ENCODE results near the gene KIF1A.

Gene KIF1A

DNA sequence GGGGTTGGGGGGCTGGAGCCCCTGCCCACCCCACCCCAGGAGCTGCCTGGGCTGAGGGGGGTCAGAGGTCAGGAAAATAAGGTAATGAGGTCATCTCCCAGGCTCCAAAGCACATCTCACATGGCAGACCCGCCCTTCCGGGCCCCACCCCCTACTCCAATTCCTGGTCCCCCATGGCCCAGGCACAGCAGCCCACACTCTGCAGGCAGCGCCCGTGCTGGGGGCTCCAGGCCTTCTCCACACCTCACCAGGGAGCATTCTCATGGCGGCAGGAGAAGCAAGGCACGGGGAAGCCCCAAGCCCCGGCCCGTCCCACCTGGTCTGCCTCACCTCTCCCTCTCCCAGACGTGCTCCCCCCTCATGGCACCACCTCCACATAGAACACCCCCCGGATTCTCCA lies 84.5 kb downstream of the KIF1A start:
- no peak for DNase-seq (ENCODE audit: low read depth)

DNA sequence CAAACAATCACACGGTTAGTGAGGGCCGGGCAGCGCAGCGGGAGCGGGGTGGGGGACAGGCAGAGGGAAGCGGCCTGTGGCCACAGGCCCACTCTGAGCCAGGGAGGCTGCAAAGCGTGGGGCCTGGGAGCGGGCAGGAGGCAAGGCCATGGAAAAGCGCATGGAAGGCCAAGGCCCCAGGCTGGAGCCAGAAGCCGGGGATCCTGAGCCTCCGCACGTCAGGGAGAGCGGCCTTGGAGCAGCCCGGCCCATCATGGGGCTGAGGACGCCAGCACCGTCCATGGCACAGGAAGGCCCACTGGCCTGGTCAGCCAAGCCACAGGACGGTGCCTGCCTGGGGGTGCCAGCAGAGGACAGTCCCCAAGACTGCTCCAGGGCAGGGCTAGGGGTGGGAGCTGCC lies 85.3 kb downstream of the KIF1A start:
- DNase-seq (ENCODE audit: low read depth) = no peak

DNA sequence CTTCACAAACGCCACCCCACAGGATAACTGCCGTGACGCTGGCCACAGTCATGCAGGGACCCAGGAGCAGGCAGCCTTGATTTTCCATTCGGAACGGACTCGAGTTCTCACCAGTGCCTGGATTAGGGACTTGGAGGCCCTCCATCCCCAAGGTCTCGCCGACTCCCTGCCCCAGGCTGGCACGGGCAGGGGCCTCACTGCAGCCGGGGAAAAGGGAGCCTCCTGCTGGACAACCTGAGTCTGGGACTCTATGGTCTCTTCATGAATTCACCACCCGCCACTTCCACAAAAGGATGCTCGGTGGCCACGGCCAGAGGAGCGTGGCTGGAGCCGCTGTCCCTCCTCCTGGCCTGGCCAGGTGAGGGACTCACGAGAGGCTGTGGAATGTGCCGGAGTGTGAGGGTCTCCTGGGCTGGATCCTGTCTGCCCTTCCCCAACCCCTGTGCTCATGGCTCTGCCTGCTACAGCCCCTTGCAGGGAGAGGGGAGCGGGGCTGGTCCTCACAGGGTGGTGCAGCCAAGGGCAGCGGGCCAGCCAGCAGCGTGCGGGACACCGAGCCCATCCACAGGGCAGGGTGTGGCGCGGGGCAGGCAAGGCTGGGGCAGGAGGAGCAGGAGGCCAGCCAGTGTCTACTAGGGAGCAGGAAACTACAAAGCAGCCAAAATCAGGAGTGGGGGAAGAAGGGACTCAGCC lies 86.1 kb downstream of the KIF1A start:
- no peak for DNase-seq (ENCODE audit: low read depth)

DNA sequence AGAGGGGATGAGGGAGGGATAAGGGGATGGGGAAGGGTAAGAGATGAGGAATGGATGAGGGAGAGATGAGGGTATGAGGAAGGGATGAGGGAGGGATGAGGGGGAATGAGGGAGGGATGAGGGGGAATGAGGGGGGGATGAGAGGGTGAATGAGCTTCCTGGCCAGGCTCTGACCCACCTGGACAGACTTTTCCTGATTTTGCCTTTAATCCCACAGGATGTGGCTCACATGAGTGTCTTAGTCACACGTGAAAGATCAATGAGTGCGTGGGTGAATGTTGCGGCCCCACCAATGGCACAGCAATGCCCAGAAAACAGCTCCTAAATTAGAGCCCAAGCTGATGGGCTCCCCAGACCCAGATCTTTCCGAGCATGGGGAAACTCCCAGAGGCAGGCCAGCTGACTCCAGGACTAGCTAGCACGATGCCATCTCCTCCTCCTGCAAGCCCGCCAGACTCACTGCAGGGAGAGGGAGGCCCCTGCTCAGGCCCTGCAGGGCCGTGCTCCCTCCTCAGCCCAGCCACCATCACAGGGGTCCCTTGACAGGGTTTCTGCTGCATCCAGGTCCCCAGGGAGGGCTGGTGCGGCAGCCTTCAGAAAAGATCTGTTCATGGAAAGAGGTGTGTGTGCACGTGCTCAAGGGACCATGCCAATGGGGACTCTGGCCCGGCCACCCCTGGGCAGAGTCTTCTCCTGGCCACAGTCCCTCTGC lies 87.0 kb downstream of the KIF1A start:
- DNase-seq (ENCODE audit: low read depth) = no peak

DNA sequence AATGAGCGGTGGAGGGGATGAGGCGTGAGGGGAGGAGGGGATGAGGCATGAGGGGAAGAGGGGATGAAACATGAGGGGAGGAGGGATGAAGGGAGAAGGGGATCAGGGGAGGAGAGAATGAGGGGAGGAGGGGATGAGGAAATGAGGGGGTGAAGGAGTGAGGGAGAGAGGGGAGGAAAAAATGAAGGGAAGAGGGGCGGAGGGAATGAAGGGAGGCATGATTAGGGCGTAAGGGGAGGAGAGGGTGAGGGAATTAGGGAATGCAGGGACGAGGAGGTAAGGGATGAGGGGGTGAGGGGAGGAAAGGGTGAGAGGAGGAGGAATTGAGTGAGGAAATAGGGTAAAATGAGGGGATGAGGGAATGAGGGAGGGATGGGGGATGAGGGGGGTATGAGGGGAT lies 87.8 kb downstream of the KIF1A start:
- no peak for DNase-seq (ENCODE audit: low read depth)

DNA sequence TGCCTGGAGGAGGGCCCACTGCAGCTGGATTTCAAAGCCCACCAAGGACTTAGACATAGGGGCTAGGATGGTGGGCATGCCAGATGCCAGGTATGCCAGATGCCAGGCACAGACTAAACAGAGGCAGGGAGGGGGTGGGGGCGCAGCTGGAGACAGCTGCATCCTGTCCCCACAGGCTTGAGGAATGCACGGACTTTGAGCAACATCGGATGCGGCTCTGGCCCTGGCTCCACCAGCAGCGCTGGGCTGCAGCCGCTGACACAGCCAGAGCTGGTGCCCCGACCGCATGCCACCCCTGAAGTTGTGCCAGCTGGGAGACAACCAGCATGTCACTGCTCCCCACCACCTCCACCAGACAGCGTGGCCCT lies 88.9 kb downstream of the KIF1A start:
- no peak for DNase-seq (ENCODE audit: low read depth)

DNA sequence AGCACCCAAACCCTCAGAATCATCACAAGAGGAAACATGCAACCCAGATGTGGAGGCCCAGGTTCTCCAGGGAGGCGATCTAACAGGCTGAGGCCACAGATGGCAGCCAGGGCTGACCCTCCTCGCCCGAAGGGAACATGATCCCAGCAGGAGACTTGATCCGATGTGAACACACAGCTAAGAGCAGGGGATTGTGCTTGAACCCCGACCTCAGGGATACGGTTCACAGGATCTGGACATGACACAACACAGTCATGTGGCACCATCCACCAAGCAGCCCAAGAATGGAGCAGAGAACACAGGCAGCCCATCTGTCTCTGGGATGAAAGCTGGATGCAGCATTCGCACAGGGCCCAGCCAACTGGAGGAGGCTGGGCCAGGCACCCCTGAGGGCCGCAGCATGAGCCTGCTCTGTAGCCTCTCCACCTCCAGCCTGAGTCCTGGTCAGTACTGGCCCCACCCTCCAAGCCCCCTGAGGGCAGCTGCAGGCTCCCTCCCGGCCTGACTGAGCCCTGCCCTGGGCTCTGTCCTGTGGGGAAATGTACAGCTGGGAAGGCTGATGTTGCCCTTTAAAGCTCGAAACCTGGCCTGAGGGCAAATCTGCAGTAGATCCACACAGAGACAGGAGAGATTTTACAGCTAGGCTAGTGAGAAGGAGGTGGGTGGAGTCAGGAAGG lies 89.4 kb downstream of the KIF1A start:
- no peak for DNase-seq (ENCODE audit: low read depth)

DNA sequence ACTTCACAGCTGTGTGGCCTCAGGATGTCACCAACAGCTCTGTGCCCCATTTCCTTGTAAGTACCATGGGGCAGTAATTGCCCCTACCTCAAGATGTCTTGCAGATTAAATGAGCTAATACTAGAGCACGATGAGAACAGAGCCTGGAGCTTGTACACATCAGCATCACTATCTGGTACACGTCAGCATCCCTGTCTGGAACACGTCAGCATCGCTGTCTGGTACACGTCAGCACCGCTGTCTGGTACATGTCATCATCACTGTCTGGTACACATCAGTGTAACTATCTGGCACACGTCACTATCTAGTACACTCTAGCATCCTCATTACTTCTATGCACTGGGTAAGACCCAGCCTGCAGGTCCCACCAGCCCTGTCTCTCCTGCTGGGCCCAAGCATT lies 91.2 kb downstream of the KIF1A start:
- no peak for DNase-seq (ENCODE audit: low read depth)

DNA sequence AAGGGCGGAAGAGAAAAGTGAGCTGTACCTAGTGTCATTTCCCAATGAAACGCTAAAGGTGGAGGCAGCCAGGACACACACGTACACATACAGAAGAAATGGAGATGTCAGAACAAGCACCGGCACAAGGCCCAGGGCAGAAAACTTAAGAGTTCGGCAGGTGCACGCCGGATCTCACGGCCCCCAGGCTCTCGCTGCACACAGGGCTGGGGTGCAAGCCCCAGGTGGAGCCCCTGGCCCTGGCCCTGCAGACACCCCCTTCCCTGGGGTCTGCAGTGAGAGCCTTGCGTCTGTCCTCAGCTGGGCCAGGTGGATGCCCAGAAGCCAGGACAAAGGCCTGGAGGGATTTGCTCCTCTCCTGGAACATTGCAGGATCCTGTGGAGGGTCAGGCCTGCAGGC lies 91.7 kb downstream of the KIF1A start:
- DNase-seq (ENCODE audit: low read depth) = no peak

DNA sequence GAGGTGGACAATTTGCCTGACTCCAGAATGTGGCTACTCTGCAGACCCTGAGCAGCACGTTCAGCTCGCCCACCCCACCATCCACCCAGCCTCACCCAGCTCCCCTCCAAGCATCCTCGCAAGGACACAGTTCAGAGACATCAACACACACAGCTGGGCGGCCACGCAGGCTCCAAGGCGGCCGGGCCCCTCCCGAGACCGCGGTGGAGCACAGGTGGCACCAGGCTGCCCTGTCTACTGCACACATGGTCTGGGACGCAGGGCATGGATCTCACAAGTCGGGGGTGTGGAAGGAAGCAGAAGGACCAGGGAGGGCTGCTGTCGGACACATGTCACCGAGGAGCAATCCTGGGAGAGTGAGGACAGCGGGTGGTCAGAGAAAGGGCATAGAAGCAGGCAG lies 92.1 kb downstream of the KIF1A start:
- DNase-seq (ENCODE audit: low read depth) = no peak

DNA sequence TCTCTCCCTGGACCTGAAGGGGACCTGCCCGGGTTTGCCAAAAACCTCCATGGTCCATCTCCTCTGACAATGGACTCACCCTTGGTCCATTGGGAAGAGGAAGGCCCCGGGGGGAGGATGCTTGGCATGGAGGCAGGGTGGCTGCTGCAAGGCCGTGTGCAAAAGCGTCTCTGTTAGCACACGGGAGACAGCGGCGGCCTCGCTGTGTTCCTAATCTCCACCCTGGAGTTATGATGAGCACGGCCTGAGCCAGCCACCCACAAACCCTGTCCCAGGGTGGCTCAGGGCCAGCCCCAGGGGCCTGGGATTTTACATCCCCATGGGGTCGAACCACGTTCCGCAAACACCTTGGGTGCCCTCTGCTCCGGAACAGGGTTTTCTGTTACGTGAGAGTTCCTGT lies 92.6 kb downstream of the KIF1A start:
- no peak for DNase-seq (ENCODE audit: low read depth)

DNA sequence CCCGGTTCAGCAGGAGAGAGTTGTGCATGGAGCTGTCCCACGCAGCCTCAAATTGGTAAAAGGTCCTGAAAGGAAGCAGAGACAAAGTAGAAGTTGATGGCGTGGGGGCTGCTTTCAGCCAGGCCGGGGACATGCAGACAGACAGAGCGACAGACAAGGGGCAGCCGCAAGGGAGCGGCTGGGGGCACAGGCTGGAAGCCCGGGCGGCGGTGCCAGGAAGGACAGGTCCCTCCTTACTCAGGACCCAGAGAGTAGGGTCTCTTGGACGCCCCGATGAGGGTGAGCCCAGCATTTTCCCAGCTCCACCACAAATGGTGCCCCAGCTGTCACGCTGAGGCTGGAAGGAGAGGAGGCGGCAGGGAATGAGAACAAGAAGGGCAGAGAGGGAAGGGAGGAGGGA lies 93.1 kb downstream of the KIF1A start:
- DNase-seq (ENCODE audit: low read depth) = no peak

DNA sequence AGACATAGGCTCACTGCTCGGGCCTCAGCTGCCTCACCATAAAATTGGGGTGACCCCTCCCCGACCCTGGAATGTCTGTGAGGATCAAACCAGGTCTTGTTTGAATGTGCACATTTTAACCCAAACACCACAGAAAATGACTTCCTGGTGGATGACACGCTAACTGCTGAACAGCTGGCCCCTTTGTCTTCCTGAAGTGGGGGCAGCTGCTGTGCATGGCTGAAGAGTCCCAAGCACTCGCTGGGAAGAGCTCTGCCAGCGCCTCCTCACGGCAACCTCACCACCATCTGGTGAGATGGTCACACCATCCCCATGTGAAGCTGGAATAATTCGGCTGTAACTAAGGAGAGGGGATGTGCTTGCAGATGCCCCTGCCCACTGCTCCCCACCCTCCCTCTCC lies 94.3 kb downstream of the KIF1A start:
- DNase-seq (ENCODE audit: low read depth) = no peak

DNA sequence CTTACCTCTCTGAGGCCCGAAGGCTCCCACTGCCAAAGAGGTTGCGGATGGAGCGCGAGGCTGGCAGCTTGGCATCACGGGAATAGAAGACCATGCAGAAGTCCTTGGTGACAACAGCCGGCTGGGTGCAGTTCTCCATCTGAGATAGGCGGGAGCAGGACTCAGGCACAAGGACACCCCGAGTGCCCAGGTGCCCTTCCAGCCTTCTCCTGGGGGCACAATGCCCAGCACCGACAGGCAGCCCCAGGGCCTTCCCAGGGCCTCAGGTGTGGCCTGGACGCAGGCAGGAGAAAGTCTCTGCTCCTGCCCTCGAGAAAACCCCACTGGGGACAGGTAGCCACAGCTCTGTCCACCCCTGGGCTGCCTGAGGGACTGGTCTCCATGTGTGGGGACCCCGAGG lies 94.8 kb downstream of the KIF1A start:
- DNase-seq (ENCODE audit: low read depth) = no peak

DNA sequence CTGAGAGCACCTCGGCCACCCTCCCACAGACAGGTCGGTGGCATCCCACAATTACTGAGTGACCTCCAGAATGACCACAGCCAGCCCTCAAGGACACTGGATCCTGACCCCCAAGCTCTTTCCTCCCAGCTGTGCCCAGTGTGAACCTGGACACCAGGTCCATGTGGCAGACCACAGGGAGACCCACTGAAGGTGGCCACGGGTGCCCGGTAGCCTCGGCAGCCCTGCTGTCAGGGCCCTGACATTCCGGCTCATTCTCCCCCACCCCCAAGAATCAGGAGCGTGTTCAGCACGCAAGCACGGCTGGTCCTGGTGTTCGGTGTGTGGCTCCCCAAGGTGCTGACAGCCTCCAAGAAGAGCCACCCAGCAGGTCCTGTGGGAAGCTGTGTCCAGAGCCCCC lies 95.6 kb downstream of the KIF1A start:
- DNase-seq (ENCODE audit: low read depth) = no peak

DNA sequence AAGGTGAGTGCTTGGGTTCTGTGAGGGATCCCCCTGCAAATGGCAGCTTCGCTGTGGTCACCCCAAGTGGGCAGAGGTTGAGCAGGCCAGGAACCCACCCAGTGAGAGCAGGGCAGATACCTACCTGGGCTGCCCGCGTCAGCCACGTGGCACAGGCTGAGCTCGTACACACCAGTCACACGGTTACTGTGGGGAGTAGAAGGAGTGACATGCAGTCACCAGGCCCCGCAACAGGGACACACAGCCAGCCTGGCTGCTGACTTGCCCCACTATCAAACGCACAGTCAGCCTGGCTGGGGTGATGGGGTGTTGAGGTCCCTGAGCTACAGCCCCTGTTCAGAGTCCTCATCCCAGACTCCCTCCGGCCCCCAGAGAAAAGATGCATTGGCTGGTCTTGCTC lies 96.2 kb downstream of the KIF1A start:
- no peak for DNase-seq (ENCODE audit: low read depth)

DNA sequence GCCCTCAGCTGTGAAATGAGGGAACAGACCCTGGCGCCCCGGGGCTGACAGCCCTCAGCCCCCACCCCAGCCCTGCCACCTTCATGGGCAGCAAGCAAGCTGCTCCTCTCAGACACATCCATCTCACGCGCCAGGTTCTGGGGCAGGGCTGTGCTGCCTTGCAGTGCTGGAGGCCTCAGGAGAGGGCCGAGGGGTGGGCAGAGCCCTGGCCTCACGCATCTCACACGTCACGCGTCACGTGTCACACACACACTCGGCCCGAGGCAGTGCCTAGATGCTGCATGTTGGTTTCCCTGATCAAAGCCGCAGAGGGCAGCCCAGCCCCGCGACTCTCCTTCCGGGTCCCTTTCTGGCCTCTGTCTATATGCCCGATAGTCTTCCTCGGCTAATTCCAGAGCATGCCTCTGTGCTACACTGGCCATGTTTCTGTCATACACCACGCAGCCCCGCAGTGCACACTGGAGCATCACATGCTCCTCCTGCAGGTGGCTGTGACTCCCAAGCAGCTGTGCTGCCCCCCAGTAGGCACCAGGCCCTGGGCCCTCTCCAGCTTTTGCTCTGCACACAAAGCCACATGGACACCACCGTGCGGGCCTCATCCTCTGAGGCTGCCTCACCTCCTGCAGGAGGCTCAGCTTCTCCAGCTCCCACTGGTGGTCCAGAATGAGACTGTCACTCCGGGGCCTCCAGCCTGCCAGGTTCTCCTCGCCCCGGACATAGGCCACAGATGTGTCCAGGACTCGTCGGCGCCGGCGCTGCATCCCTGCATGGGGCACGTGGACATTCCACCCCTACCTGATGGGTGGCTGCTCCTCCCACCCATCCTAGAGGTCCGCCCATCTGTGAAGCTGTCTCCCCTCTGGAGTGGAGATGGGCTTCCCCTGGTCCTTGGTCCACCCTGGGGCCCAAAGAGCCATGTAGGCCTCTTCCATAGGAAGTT lies 97.0 kb downstream of the KIF1A start:
- no peak for DNase-seq (ENCODE audit: low read depth)

DNA sequence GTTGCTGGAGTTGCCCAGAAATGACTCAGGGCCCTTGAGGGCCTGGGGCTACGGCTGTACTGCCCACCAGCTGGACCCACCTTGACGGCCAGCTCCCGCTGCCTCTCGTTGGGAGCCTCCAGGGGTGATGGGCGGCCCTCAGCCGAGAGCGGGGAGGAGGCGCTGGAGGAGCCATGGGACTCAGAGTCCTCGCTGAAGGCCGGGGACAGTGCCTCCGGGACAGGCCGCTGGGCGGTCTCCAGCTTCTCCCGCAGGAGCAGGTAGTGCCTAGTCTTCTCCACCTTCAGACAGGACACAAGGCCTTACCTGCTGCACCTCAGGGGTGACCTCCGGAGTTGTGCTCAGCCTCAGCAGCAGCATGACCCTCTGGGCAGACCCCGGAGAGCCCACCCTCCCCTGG lies 97.6 kb downstream of the KIF1A start:
- DNase-seq (ENCODE audit: low read depth) = no peak

DNA sequence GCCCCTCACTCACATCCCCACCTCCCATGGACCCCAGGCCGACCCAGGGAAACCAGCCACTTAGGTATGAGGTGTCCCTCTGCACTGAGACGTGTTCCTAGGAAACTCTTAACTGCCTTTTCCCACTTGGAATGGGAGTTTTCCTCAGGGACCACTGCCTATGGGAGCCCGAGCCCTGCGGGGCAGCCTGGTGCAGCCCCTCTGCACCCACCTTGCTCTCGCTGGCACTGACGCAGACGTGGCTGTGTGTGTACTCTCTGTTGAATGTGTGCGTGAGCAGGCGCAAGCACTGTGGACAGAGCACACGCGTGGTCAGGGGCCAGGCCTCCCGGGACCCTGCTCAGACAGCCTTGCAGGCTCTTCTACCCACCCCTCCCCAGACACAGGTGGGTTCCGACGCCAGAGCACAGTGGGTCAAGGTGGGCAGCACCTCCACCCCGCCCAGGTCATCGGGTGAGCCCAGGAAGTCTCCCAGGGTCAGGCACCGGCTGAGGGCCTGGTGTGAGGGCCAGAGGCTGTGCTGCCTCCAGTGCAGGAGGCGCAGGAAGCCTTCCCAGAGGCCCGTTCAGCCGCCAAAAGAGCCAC lies 98.3 kb downstream of the KIF1A start:
- no peak for DNase-seq (ENCODE audit: low read depth)

DNA sequence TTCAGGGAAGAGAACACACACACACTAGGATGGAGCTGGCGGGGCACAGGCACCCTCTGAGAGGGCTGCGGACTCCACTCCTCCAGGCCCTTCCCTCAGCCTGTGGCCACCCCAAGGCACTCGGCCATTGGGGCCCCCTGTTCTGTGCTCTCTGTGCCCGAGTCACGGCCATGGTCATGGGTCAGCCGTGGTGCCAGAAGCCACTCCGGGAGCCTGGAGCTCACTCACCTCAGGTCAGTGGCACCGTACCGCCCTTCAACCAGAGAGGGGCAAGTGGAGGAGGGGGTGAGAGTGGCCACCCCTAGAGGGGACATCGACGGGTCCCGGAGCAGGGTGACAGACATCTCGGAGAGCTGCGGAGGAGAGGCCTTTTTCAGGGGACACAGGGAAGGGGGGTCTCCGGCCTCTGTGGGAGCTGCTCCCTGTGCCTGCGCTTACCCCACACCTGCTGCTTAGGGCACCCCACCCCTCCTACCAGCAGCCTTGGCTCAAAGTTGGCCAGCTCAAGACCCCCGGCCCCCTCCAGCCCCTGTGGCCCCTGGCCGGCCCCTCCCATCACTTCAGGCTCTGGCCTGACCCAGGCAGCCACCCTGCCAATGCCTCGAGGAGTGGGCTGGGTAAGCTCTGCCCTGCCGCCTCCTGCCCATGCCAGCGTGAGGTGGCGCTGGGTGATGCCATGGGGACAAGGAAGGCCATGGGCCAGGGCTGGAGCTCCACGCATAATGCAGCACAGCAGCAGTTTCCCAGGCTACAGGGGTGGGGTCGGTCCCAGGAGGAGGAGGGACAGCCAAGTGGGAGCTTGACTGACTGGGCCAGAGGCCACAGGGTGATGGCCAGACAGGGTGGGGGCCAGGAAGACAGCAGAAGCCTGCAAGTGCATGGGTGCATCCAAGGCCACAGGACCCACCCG lies 99.1 kb downstream of the KIF1A start:
- DNase-seq (ENCODE audit: low read depth) = no peak

All from stromal cell of bone marrow (primary cell).